Measurements from ENCODE around the gene MAML2.

GRCh38 chr11:96196181-96196662 lies 146.8 kb downstream of the MAML2 start:
- no peak for TF ChIP-seq GABPA (tag; conservative IDR thresholded peaks at IDR 0.05; ENCODE audit: low read depth)
- no peak for TF ChIP-seq HDGF (IDR thresholded peaks at IDR 0.05)
- TF ChIP-seq, protein P1, sequence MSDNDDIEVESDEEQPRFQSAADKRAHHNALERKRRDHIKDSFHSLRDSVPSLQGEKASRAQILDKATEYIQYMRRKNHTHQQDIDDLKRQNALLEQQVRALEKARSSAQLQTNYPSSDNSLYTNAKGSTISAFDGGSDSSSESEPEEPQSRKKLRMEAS (CRISPR knock-in tag; IDR thresholded peaks at IDR 0.05): no peak
- TF ChIP-seq, protein P2, sequence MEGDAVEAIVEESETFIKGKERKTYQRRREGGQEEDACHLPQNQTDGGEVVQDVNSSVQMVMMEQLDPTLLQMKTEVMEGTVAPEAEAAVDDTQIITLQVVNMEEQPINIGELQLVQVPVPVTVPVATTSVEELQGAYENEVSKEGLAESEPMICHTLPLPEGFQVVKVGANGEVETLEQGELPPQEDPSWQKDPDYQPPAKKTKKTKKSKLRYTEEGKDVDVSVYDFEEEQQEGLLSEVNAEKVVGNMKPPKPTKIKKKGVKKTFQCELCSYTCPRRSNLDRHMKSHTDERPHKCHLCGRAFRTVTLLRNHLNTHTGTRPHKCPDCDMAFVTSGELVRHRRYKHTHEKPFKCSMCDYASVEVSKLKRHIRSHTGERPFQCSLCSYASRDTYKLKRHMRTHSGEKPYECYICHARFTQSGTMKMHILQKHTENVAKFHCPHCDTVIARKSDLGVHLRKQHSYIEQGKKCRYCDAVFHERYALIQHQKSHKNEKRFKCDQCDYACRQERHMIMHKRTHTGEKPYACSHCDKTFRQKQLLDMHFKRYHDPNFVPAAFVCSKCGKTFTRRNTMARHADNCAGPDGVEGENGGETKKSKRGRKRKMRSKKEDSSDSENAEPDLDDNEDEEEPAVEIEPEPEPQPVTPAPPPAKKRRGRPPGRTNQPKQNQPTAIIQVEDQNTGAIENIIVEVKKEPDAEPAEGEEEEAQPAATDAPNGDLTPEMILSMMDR (IDR thresholded peaks at IDR 0.05 in 2 of 3, conservative IDR thresholded peaks at IDR 0.05 in 1 of 3; ENCODE audit: insufficient read depth in 2 of 3, low read depth in 1 of 3, low read length in 3 of 3): no peak
- TF ChIP-seq ZBTB2 (IDR thresholded peaks at IDR 0.05): no peak
- TF ChIP-seq CHD2 (IDR thresholded peaks at IDR 0.05; ENCODE audit: low read depth, low read length): no peak
- no peak for TF ChIP-seq HINFP (tag; conservative IDR thresholded peaks at IDR 0.05; ENCODE audit: low read depth)
- TF ChIP-seq ATF6 (CRISPR knock-in tag; IDR thresholded peaks at IDR 0.05): no peak
- no peak for TF ChIP-seq PCBP2 (IDR thresholded peaks at IDR 0.05; ENCODE audit: low read depth, low read length, poor library complexity, severe bottlenecking)

Data from K562 (cell line).